ENCODE results near the gene KCNJ14.
A peak's percentile ranks its signal among the peaks of the same experiment; 100 is the strongest.

The KCNJ14 gene

GRCh38 chr19:48455171-48455907, at the start of gene KCNJ14:
Gene KCNJ14, plus strand, starts transcription at chr19:48455574. Its CDS starts 6,151 bp downstream, at chr19:48461725.
- Mint-ChIP-seq H3K27me3 (no peaks in the 10 kb centered on the region), H3K27ac (no peak within 1 kb of the TSS), H3K4me1 (peaks cover 8% of the 10 kb centered on the region), H3K4me3 (no peak within 1 kb of the TSS), H3K9me3 (no peaks in the 10 kb centered on the region), H3K36me3 (ENCODE audit: low read depth) (peaks cover 27% of the 10 kb centered on the region)
- DNase-seq (no peak), ATAC-seq (no peak)

DNA sequence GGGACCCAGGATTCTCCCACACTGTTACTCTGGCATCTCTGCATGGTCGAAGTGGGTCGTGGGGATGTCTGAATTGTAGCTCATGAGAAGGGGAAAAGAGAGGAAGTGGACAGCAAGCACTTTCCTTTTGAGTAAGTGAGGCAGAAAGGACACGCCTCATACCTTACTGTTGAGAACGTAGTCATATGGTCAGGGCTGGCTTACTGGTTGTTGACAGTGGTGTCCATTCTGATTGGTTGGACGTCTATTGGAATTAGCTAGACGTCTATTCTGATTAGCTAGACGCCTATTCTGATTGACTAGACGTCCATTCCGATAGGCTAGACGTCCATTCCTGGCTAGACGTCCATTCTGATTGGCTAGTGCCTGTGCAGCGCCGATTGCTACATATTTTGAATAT, 49.5 kb upstream of the KCNJ14 start:
- no peak overlapping the region for H3K4me3 Mint-ChIP-seq
- H3K27me3 Mint-ChIP-seq = peaks cover 9% of the 10 kb centered on the region
- ATAC-seq (no peak), DNase-seq (no peak)
- no peaks in the 10 kb centered on the region for H3K9me3 Mint-ChIP-seq
- H3K4me1 Mint-ChIP-seq = peaks cover 7% of the 10 kb centered on the region
- no peaks in the 10 kb centered on the region for H3K36me3 Mint-ChIP-seq (ENCODE audit: low read depth)
- H3K27ac Mint-ChIP-seq = no peak overlapping the region

DNA sequence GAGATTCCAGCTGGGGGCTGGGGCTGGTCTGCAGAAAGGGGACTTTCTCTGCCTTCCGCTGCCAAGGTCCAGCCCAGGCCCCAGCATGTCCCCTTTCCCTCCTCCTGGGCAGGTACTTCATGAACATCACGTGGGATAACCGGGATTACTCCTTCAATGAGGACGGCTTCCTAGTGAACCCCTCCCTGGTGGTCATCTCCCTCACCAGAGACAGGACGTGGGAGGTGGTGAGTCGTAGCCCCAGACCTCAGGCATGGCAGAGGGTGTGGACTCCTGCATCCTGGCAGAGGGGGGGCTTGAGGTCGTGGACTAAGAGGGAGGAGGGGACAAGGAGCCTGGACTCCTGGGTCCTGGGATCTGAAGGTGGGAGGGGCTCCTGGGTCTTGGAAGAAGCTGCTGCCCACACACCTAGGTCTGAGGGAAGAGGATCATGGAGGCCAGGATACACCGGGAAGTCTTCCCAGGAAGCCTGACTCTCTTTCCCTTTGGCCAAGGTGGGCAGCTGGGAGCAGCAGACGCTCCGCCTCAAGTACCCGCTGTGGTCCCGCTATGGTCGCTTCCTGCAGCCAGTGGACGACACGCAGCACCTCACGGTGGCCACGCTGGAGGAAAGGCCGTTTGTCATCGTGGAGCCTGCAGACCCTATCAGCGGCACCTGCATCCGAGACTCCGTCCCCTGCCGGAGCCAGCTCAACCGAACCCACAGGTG, 41.3 kb upstream of the KCNJ14 start:
- Mint-ChIP-seq H3K27me3 (peaks cover 33% of the 10 kb centered on the region), H3K36me3 (ENCODE audit: low read depth) (no peaks in the 10 kb centered on the region)
- no peak for DNase-seq

GRCh38 chr19:48415395-48415794, 40.0 kb upstream of the KCNJ14 start:
- DNase-seq (peak; percentile 78), ATAC-seq (no peak)
- Mint-ChIP-seq H3K4me1 (peaks cover 30% of the 10 kb centered on the region), H3K27ac (no peak overlapping the region), H3K4me3 (no peak overlapping the region), H3K9me3 (no peaks in the 10 kb centered on the region), H3K36me3 (ENCODE audit: low read depth) (no peaks in the 10 kb centered on the region), H3K27me3 (peaks cover 33% of the 10 kb centered on the region)

More for the DNA sequence above, 41.3 kb upstream of the KCNJ14 start:
- H3K27ac Mint-ChIP-seq = no peak overlapping the region
- no peak overlapping the region for H3K4me3 Mint-ChIP-seq
- H3K9me3 Mint-ChIP-seq = no peaks in the 10 kb centered on the region
- ATAC-seq = no peak
- H3K4me1 Mint-ChIP-seq = peaks cover 24% of the 10 kb centered on the region

DNA sequence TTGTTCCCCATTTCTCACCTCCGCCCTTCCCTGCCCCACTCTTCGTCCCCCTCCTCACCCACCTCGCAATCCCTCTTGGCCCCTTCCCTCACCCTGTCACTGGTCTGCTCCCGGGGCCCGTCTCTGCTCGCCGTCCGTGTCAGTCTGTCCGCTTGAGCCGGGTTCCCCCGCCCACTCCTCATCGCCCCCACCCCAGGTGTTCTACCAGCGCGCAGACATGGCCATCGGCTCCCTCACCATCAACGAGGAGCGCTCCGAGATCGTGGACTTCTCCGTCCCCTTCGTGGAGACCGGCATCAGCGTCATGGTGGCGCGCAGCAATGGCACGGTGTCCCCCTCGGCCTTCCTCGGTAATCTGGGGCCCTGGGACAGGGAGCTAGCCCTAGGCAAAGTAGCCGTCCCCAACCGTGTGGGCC, 39.6 kb upstream of the KCNJ14 start:
- peaks cover 33% of the 10 kb centered on the region for H3K27me3 Mint-ChIP-seq
- no peaks in the 10 kb centered on the region for H3K9me3 Mint-ChIP-seq
- H3K4me3 Mint-ChIP-seq = no peak overlapping the region

DNA sequence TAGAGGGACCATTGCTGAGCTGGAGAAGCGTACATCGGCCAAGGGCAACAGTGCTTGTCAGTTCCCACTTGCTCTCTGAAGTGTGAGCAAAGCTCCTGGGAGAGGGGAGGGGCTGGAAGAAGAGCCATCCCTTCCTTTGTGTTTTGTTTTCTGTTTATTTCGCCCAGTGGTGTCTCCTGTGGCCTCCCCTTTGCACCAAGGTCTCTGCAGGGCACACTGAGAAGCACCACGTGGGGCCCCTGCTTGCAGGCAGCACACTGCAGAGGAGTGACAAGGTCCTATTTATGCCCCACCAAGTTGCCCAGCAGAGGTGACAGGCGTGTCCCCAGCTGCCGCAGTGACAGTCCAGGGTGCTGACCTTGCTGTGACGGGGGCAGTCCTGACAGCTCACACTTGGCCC, 38.0 kb upstream of the KCNJ14 start:
- Mint-ChIP-seq H3K36me3 (ENCODE audit: low read depth) (no peaks in the 10 kb centered on the region), H3K4me3 (no peak overlapping the region), H3K27me3 (peaks cover 33% of the 10 kb centered on the region), H3K27ac (no peak overlapping the region), H3K4me1 (peaks cover 30% of the 10 kb centered on the region), H3K9me3 (no peaks in the 10 kb centered on the region)
- no peak for DNase-seq
- no peak for ATAC-seq

More for the DNA sequence above, 39.6 kb upstream of the KCNJ14 start:
- ATAC-seq (no peak), DNase-seq (no peak)
- H3K27ac Mint-ChIP-seq = no peak overlapping the region
- H3K36me3 Mint-ChIP-seq (ENCODE audit: low read depth) = no peaks in the 10 kb centered on the region
- peaks cover 30% of the 10 kb centered on the region for H3K4me1 Mint-ChIP-seq

DNA sequence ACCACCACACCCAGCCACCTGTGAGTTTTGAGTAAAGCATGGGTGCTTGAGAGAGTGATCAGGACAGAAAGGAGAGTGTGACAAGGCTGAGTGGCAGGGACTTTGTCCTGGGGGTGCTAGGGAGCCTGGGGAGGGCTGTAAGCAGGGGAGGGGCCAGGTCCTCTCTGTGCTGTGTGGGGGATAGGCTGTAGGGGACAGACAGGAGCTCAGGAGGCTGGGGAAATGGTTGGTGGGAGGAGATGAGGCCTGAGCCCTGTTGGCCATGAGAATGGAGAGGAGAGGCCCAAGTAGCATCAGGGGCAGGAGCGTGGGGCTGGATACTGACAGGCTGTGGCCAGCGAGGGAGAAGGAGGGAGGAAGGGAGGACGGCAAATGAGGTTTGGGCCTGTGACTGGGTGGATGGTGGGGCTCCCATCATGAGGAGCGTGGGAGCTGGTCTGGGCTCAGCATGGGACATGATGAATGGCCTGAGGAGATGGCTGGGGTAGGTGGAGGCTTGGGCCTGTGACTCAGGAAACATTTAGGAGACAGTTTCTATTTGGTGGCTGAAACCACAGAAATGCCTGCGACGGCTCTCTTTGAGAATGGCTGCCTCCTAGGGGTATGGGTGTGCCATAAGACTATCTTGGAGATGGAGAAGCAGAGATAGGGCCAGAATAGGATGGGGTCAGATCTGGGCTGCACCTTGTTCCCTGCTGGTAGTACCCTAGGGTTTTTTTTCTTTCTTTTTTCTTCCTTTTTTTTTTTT, 36.9 kb upstream of the KCNJ14 start:
- Mint-ChIP-seq H3K27me3 (peaks cover 37% of the 10 kb centered on the region), H3K9me3 (no peaks in the 10 kb centered on the region), H3K4me3 (peak overlapping the region; percentile 53), H3K36me3 (ENCODE audit: low read depth) (no peaks in the 10 kb centered on the region), H3K27ac (peak overlapping the region; percentile 88), H3K4me1 (peaks cover 31% of the 10 kb centered on the region)
- peak; percentile 40 for DNase-seq
- ATAC-seq = peak; percentile 52

DNA sequence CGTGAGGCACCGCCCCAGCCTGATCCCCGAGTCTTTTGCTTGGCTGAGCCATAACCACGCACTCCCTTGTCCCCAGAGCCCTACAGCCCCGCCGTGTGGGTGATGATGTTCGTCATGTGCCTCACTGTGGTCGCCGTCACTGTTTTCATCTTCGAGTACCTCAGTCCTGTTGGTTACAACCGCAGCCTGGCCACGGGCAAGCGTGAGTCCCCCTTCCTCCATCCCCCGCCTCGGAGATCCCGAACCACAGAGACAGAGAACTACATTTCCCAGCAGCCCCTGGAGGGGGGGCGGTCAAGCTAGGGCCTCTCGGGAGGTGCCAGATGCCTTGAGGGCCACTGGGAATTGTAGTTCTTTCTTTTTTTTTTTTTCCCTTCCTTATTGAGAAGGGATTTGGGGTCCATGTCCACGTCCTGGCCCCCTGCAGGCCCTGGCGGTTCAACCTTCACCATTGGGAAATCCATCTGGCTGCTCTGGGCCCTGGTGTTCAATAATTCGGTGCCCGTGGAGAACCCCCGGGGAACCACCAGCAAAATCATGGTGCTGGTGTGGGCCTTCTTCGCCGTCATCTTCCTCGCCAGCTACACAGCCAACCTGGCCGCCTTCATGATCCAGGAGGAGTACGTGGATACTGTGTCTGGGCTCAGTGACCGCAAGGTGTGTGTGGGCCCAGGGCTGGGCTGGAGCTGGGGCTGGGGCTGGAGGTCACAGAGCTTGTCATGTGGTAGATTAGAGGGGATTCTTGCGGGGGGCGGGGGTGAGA, 36.0 kb upstream of the KCNJ14 start:
- ATAC-seq (peak; percentile 87), DNase-seq (peak; percentile 81)
- no peaks in the 10 kb centered on the region for H3K9me3 Mint-ChIP-seq
- H3K4me1 Mint-ChIP-seq = peaks cover 30% of the 10 kb centered on the region
- peak overlapping the region; percentile 88 for H3K27ac Mint-ChIP-seq
- H3K4me3 Mint-ChIP-seq = peak overlapping the region; percentile 53
- no peaks in the 10 kb centered on the region for H3K36me3 Mint-ChIP-seq (ENCODE audit: low read depth)
- H3K27me3 Mint-ChIP-seq = peaks cover 32% of the 10 kb centered on the region

- Mint-ChIP-seq H3K27ac (no peak overlapping the region), H3K27me3 (peaks cover 21% of the 10 kb centered on the region), H3K4me3 (no peak overlapping the region), H3K9me3 (no peaks in the 10 kb centered on the region), H3K36me3 (ENCODE audit: low read depth) (no peaks in the 10 kb centered on the region), H3K4me1 (peaks cover 29% of the 10 kb centered on the region)
- no peak for DNase-seq
- ATAC-seq = no peak
Measured at GRCh38 chr19:48421548-48421947, 33.8 kb upstream of the KCNJ14 start.

DNA sequence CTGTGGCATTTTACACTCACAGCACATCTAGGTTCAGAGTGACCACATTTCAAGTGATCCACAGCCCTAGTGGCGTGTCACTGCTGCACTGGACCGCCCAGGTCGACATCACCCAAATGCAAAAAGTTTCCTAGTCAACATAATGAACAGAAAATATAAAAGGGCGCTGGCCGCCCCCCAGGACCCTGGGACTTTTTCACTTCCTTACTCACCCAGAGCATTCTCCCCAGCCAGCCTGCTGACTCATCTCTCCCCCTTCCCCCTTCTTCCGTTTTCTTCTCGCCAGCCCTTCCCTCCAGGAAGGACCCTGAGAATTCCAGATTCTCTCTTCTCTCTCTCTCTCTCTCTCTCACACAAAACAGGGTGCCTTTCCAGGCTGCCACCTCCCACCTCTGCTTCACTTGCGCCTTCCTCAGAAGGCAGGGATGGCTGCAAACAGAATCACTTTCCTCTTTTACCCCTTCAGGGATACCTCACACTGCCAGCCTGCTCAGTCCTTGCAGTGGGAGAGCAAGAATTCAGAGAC, 30.6 kb upstream of the KCNJ14 start:
- Mint-ChIP-seq H3K4me3 (no peak overlapping the region), H3K4me1 (peaks cover 11% of the 10 kb centered on the region), H3K36me3 (ENCODE audit: low read depth) (no peaks in the 10 kb centered on the region), H3K27ac (peak overlapping the region; percentile 45), H3K27me3 (peaks cover 10% of the 10 kb centered on the region), H3K9me3 (no peaks in the 10 kb centered on the region)
- DNase-seq (no peak), ATAC-seq (peak; percentile 55)

GRCh38 chr19:48428670-48429069, 26.7 kb upstream of the KCNJ14 start:
- no peak for ATAC-seq
- H3K4me3 Mint-ChIP-seq = no peak overlapping the region
- H3K9me3 Mint-ChIP-seq = no peaks in the 10 kb centered on the region
- no peak overlapping the region for H3K27ac Mint-ChIP-seq
- DNase-seq = no peak
- H3K27me3 Mint-ChIP-seq = peaks cover 6% of the 10 kb centered on the region
- no peaks in the 10 kb centered on the region for H3K36me3 Mint-ChIP-seq (ENCODE audit: low read depth)
- peaks cover 9% of the 10 kb centered on the region for H3K4me1 Mint-ChIP-seq

- peaks cover 15% of the 10 kb centered on the region for H3K27me3 Mint-ChIP-seq
- no peak overlapping the region for H3K27ac Mint-ChIP-seq
- H3K4me1 Mint-ChIP-seq = no peaks in the 10 kb centered on the region
- ATAC-seq (no peak), DNase-seq (no peak)
- H3K36me3 Mint-ChIP-seq (ENCODE audit: low read depth) = no peaks in the 10 kb centered on the region
- H3K4me3 Mint-ChIP-seq = no peak overlapping the region
- H3K9me3 Mint-ChIP-seq = no peaks in the 10 kb centered on the region
Measured at GRCh38 chr19:48433337-48433736, 22.0 kb upstream of the KCNJ14 start.

GRCh38 chr19:48436586-48436985, 18.8 kb upstream of the KCNJ14 start:
- Mint-ChIP-seq H3K9me3 (no peaks in the 10 kb centered on the region), H3K4me3 (no peak overlapping the region), H3K4me1 (no peaks in the 10 kb centered on the region), H3K27me3 (peaks cover 20% of the 10 kb centered on the region), H3K36me3 (ENCODE audit: low read depth) (no peaks in the 10 kb centered on the region), H3K27ac (no peak overlapping the region)
- DNase-seq (no peak), ATAC-seq (no peak)

All from activated naive CD8-positive, alpha-beta T cell treated with anti-CD3 and anti-CD28 coated beads, Interleukin-2, amount 50 U/mL, for 24 hours (primary cell).